LoVo (cell line): ENCODE data around the gene MTA2.

Experiments used
- DNase-seq: peaks from one replicate; pipeline ENCODE4 v3.0.0-alpha.2; 2016; ENCODE audit warnings: low spot score

Gene MTA2

DNA sequence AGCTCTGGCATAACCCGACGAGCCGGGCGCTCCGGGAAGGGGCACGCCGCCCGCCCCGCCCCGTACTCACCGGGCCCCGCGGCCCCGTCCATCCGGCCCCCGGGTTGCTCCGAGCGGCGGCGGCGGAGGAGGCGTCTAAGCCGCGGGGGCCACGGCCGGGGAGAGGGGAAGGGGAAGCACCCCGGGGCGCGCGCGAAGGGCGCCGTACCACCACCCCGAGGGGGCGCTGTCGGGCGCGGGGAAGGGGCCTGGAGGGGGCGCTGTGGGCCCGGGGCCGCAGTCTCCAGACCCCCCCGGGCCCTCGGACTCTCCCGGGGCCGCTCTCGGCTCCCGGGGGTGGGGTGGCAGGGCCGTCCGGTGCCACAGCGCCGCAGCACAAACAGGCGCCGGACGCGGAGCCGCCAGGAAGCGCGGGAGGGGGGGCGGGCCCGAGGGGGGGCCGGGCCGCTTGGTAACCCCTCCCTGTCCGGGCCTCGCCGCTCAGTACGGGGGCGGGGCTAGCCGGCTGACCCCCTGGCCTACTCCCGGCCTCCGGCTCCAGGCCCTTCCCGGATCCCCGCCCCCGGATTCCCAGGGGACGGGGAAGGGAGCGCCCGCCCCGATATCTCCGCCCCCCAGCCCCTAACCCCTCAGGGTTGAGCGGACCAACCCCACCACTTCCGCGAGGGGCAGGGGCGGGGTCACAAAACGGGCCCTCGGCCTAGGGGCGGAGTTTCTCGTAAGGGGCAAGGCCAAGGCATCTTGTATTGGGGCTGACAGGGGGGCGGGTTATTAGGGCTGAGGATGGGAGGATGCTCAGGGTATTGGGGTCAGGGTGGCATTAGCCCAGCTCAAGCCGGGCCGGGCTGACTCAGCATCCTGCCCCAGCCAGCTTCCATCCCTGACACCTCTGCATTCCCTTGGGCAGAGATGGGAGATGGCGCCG, 11.0 kb upstream of the MTA2 start, which contains the start of the genes EML3 and ROM1:
Gene EML3 (minus strand): TSS at position 410 of the 925 bp plus-strand sequence. CDS start 318 bp downstream, at position 92.
Gene ROM1 (plus strand): TSS at position 892 of the 925 bp plus-strand sequence. CDS start 25 bp downstream, at position 917.
- DNase-seq, result peak; percentile 74

DNA sequence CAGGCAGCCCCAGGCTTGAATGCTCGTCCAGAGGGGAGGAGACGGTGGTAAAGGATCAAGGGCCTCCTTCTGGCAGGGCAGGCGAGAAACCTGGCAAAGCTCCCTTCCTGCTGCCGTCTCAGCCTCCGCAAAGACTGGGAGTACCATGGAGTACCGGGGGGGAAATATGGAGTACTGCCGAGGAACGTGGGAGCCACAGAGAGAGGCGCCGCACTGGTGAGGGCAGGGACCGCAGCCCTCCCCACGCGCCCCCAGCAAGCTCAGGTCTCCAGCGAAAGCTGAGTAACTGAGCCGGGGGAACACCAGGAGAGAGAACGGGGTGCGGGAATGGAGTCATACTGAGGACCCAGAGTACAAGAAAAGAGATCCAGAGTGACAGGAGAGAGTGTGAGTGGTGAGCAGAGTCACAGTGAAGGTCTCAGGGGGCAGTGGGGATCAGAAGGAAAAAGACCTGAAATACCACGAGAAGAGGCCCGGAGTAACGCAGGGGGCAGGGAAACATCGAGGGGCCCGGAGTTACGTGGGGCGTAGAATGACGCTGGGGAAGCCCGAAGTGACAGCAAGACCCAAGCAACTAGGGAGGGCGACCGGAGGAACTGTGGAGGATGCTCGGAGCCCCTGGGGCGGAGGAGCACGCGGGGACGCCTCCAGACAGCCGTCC, 10.2 kb upstream of the MTA2 start:
- DNase-seq, result no peak

DNA sequence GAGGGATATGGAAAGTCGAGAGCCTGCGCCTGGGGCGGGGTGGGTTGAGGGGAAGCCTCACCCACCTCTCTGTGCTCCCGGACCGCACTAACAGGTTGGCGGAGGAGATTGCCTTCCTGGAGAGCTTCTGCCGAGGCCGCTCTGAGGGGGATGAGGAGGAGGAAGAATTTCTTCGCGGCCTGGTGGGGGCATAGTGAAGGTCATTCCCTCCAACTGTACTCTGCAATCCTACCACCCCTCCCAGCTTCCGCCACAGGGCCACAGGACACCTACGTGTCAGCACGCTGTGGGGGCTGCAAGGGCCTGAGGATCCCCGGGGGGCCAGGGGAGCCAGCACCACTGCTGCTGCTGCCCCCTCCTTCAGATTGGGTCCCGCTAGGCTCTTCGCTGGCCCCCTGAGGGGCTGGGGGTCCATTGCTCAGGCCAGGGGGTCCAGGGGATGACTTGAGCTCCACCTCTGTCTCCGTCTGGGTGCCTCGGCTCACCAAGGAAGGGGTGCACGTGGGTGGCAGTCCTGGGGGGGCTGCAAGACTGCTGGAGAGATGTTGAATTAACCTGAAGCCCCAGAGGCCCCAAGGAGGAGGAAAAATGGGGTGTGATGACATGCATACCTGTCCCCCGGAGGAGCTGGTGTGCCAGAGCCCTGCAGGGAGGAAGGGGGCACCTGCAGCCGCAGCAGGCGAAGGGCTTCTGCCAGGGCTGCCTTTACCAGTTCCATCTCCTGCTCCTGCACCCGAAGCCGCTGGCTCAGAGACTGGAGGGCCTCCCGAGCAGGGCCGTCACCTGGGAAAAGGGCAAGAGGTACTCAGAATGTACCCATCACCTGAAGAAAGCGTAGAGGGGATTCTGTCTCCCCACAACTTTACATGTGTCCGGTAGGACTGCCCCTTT, 9.4 kb upstream of the MTA2 start:
- DNase-seq, result no peak

GRCh38 chr11:62610403-62610802, 8.7 kb upstream of the MTA2 start:
- DNase-seq, result no peak

GRCh38 chr11:62608776-62609175, 7.1 kb upstream of the MTA2 start:
- DNase-seq, result no peak

DNA sequence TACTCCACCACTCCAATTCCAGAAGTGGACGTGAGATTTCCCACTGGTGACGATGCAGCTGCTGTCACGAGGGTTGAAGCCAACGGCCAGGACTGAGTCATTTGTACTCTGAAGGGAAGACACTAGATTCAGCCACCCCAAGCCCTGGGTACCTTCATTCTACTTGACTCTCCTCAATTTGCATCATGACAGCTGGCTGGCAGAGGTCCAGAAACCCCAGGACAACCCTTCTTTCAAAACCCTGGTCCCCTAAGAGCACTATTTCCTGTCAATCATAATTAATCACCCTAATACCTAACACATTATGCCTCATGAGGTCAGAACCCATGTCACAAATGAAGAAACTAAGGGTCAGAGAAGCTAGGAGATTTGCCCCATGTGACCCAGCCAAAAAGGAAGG, 6.0 kb upstream of the MTA2 start:
- no peak for DNase-seq

DNA sequence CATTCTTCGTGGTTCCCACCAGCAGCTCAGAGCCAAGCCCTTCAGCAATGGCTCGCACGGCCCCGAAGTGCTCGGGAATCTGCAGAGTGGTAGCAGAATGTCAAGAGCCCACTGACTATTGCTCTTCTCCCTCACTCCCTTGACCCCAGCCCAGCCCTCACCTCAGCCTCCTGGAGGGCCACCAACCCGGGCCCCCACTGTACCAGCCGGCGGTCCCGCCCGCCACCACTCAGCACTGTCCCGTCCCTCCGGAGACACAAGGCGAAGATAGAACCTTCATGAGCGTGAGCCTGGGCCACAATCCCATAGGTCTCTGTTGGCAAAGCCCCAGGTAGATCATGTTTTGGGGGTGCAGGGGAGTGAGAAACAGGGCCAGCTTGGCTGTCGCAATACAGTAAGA, 4.2 kb upstream of the MTA2 start:
- no peak for DNase-seq

GRCh38 chr11:62605467-62605866, 3.8 kb upstream of the MTA2 start:
- DNase-seq, result no peak

DNA sequence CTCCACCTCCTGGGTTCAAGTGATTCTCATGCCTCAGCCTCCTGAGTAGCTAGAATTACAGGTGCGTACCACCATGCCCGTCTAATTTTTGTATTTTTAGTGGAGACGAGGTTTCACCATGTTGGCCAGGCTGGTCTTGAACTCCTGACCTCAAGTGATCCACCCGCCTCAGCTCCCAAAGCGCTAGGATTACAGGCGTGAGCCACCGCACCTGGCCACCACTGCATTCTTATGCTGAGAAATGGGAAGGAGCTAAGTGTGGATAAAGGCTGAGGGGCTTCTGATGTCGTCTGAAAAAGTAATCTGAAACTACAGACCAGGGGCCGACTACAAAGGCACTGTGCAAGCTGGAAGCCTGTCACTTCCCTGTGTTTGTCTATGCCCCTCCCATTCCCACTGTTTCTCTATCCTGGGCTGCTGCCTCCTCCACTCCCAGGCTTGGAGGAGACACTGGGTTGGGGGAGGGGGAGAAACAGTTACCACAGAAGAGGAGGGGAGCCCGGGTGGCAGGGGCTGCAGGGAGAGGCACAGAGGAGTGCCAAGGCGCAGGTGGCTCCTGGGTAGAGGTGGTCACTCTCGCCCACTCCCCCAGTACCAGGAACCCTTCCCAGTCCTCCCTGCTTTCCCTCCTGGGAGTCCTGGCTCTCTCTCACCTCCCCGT, 2.9 kb upstream of the MTA2 start:
- DNase-seq, result no peak

DNA sequence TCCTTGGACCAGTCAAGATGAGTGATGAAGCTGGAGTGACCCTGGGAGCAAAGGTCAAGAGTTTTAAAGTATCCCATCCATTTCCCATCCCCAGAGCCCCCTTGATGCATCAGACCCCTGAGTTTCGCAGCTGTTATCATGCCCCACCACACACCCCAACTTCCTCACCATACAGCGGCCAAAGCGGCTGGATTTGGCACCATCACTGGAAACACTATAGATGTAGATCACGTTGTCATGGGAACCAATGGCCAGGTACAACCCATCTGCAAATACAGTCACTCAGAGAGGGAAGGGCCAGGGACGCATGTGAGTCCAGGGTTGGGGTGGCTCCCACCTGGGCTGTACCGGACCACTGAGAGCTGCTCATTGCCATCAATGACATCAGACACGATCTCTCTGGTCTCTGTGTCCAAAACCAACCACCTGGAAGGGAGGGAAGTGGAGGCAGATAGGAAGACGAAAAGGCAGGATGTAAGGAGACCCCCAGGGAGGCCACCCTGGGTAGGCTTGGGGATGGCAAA, 2.2 kb upstream of the MTA2 start:
- no peak for DNase-seq

- DNase-seq, result no peak
Measured at GRCh38 chr11:62603072-62603408, 1.4 kb upstream of the MTA2 start.

- peak; percentile 26 for DNase-seq
Measured at GRCh38 chr11:62602141-62603071, 741 bp upstream of the MTA2 start.

GRCh38 chr11:62601122-62601371, 618 bp downstream of the MTA2 start:
- no peak for DNase-seq

DNA sequence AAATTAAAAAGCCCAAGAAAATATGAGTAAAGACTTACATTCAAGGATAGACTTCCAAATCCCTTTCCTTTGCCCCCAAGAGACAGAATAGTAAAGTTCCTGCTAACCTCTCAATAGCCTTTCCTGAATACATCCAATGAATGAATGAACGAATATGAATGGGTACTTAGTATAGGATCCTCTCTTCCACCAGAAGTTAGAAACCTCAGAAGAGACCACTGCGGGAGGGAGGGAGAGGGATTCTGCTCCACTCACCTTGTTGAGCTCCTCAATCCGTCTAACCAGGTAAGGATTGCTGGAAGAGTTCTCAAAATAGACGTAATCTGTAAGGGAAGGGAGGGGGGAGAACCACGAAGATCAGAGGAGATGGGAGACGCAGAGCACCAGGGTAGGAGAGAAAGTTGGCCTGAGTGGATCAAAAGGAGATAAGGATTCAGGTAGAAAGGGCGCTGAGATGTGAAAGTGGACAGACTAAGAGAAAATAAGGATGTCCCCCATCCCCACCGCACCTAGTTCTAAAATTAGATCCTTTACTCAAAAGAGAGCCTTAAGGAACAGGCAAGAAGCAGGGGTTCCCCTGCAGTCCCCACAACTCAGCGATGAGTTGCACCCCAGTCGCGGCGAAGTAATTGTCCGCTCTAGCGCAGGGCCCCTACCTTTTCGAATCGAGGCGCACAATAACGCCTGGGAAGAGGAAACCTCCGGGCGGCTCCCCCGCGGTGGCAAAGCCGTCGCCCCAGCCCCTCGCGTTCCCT, 1.1 kb downstream of the MTA2 start:
- no peak for DNase-seq

DNA sequence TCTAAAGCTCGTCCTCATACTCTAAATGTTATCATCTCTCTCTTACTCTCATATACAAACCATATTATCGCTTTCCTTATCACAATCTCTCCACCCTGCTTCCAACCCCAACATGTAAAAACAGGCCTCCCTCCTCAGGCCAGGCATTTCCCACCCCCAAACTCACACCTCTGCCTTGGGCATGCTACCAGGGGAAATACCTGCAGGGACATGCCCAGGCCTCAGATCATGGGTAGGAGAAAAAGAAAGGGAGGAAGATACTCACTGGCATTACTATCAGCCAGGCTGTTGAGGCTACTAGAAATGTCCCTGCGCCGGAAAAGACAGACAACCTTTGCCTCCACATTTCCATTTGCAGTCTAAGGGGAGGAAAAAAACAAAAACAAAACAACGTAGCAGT, 1.8 kb downstream of the MTA2 start:
- DNase-seq, result no peak

DNA sequence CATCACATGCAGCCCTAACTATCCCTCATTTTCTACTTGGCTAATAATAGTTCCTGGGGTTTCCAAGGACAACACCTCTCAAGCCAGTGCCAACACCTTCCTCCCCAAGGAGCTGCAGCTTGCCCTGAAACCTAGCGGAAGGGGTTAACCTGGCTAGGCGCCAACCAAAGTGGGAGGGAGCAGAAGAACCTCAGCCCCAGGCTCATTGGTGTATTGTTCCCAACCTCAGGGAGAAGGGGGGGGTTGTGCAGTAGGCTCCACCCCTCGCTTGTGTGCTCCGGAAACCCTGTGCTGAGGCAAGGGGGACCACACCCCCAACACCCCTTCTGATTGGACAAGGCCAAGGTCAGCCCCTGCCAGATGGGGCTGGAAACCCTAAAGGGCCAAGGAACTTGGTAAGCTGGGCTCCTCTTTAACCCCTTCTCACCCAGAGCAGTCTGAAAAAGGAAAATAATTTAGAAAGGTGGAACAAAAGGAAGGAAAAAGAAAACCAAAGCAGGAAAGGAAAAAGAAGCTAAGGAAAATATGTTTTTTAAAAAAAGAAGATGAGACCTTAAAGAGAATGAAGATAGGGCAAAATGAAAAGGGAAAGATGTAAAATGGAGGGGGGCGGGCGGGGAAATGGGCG, 2.5 kb downstream of the MTA2 start:
- DNase-seq, result peak; percentile 82

DNA sequence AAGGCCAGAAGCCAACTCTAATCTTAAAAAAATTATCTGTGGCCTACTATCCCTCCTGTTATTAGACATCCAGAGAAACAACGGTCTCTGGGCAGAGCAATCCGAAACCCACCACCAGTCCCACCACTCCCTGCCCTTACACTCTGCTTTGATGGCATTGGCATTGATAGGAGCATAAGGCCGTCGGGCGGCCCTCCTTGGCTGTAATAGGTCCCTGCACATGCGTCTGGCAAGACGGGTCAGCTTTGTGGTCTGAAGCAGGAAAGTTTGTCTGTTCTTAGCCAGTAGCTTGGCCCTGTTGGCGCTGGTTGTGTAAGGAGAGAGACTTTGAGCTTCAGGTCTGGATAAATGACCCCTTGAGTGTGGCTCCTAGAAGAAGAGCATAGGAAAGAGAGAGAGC, 6.5 kb downstream of the MTA2 start:
- DNase-seq, result no peak

- peak; percentile 42 for DNase-seq
Measured at GRCh38 chr11:62593434-62594044, 8.1 kb downstream of the MTA2 start.

DNA sequence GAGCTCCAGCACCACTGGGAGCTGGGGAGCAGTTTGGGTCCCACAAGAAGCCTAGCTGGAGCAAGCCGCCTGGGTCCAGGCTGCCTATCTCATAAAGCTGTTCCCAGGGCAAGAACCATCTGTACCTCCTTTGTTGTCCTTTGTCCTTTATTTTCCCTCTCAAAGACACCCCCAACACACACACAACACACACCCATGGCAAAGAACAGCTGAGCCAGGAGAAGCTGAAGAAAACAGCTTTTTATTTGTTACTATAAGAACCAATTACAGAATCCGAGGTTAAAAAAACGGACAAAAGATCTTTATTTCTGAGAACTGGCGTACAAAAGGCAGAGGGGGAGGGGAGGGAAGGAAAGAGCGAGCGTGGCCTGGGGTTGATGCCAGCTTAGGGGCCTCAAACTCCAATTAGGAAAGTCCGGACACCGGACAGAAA, 8.7 kb downstream of the MTA2 start:
- no peak for DNase-seq
